Activated CD4-positive, alpha-beta T cell treated with anti-CD3 and anti-CD28 coated beads, Interleukin-2, amount 50 U/mL, for 24 hours (primary cell): ENCODE measurements around the gene DNAL4.
A peak's percentile ranks its signal among the peaks of the same experiment; 100 is the strongest.

Experiments used
- DNase-seq, 2 donors: peaks; one replicate each; pipeline ENCODE4 v3.0.0-alpha.2; 2020; ENCODE audit warnings: low read depth in 1 of 2, low spot score in 1 of 2

The DNAL4 gene, protein sequence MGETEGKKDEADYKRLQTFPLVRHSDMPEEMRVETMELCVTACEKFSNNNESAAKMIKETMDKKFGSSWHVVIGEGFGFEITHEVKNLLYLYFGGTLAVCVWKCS

DNA sequence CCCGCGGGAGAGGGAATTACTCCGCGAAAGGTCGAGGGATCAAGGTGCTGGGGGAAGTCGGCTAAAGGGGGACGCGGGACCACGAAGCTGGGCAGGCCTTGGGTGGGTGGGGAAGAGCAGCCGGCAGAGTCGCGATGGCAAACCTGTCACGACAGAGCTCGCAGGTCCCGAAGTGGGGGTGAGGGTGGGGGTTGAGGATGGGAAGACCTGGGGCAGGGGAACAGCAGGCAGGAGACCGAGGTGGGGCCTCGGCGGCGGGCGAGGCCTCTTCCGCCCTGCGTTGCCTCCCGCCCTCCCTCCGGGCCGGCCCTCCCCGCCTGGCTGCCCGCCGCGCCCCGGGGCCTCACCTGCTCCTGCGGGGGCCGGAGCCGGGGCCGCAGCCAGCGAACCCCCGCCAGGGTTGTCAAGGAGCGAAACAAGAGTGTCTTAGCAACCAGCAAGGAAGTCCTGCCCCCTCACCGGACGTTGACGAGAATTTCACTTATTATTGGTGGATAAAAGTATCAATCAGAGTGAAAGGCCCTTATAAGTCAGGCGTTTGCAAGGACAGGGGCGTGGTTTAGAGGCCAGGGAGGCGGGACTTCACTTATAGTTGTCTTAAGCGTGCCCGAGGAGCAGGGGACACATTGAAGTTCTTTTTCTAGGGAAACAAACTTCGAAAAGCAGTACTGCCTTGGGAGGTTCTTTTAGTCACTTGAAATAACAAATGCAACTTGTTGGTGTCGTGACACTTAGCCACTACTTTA, at the start of gene DNAL4:
Gene DNAL4 (minus strand): TSS at position 423 of the 746 bp plus-strand sequence. CDS start 11,412 bp downstream, outside the sequence.
- peak; percentile 73 to 91 for DNase-seq

DNA sequence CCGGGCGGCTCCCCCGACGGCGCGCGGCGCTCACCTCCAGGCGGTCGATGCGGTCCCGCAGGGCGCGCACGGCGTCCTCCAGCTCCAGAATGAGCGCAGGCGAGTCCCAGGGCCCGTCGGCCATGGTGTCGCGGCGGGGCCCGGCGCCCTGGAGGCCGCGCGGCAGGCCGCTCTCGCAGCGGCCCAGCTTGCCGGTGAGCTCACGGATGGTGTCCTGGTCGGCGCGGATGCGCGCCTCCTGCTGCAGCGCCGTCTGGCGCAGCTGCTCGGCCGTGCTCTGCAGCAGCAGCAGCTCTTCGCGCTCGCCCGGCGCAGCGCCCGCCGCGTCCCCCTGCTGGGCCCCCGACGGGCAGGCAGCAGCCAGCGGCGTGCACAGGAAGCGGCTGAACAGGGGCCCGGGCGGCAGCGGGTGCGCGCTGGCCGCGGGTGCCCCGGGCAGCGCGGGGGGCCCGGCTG, 49.3 kb upstream of the DNAL4 start:
- DNase-seq, result peak in 1 of 2 donors; percentile 19

GRCh38 chr22:38842512-38843200, 48.7 kb upstream of the DNAL4 start:
- DNase-seq, result no peak

DNA sequence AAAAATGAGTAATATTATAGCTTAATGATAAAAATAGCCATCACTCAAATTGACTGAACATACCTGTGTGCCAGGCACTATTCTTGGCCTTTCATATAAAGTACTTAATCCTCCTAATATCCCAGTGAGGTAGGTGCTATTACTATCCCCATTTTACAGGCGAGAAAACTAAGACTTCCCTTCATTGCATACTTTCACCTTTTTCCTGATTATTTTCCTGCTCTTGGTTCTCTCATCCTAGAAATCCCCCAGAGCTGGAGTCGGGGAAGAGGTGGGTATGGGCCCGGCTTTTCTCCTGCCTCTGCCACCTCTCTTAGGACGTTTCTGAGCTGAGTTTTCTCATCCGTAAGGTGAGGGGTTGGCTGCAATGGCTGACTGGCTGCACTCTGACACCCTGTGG, 47.7 kb upstream of the DNAL4 start:
- no peak for DNase-seq

DNA sequence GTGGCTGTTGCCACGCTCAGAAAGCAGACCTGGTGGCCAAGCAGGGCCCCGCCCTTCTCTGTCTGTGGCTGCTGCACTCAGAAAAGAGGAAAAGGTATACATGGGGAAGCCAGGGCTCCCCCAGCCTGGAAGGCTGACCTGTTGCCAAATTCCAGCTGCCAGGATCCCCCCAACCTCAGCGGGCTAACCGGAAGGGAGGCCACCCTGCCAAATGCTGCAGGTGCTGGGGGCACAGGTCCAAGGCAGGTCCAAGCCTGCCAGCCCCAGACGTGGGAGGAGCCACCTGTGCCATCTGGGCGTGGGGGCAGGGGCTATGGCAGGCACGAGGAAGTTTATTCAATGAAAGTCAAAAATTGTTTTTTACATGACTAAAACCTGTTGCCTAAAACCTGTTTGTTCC, 47.3 kb upstream of the DNAL4 start:
- no peak for DNase-seq

DNA sequence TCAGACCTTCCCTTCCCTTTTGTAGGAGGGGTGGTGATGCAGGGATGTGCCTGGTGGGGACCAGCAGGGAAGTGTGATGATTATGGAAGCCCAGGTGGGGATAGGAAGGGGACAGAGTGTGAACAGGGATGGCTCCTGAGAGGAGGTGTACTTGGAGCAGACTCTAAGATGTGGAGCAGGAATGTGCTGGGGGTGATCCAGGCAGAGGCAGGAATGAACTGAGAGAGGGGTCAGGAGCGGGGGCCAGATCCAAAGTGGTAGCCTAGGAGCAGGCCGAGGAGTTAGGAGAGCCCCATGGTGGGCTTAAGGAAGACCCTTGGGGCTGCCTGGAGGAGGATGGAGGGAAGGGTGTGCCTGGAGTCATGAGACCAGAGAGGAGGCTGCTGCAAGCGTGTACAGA, 46.2 kb upstream of the DNAL4 start:
- DNase-seq, result no peak

GRCh38 chr22:38839686-38840085, 45.7 kb upstream of the DNAL4 start:
- DNase-seq, result no peak

GRCh38 chr22:38837414-38837928, 43.5 kb upstream of the DNAL4 start:
- no peak for DNase-seq

GRCh38 chr22:38835888-38836301, 42.0 kb upstream of the DNAL4 start:
- DNase-seq, result no peak

DNA sequence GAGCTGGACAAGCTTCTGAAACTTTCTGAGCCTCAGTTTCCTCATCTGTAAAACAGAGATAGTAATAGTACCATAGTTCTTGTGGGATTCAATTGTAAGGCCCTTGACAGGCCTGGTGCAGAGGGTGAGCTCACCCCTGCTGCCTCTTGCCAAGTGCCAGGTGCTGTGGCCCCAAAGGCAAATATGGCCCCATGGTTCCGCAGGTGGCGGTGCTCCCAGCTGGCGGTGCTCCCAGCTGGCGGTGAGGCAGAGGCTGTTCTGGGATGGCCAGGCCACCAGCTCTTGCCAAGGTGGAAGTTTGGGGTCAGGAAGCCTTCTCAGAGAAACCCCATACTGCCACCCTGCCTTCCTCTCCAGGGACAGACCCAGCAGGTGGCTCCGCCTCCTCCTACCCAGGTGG, 41.0 kb upstream of the DNAL4 start:
- DNase-seq, result no peak

DNA sequence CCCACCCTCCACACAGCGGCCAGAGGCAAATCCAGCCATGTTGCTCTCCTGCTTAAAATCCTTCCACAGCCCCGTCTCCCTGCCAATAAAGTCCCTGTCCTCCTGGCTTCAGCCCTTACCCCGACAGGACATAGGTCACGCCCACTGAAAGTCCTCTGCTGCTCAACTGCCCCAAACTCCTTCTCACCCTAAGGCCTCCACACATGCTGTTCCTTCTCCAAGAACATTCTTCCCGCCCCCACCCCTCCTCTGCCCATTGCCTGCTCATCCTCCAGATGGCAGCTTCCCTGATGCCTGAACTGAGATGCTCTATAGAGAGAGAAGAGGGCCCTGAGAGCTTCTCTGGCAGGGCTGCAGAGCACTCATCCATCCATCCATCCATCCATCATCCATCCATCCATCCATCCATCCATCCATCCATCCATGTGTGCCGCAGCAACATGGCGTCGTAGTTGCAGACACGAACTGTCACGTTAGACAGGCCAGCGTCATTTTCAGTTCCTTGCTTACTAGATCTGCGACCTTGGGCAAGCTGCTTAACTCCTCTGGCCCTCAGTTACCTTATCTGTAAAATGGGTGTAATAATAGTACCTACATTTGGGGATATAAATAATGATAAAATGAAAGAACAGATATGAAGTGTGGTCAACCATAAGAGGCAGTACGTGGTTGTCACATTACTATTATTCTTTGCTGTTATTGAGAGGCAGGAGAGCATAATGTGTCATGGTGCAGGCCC, 40.4 kb upstream of the DNAL4 start:
- DNase-seq, result no peak

GRCh38 chr22:38833061-38833460, 39.1 kb upstream of the DNAL4 start:
- no peak for DNase-seq

GRCh38 chr22:38832005-38832978, 38.3 kb upstream of the DNAL4 start:
- no peak for DNase-seq

DNA sequence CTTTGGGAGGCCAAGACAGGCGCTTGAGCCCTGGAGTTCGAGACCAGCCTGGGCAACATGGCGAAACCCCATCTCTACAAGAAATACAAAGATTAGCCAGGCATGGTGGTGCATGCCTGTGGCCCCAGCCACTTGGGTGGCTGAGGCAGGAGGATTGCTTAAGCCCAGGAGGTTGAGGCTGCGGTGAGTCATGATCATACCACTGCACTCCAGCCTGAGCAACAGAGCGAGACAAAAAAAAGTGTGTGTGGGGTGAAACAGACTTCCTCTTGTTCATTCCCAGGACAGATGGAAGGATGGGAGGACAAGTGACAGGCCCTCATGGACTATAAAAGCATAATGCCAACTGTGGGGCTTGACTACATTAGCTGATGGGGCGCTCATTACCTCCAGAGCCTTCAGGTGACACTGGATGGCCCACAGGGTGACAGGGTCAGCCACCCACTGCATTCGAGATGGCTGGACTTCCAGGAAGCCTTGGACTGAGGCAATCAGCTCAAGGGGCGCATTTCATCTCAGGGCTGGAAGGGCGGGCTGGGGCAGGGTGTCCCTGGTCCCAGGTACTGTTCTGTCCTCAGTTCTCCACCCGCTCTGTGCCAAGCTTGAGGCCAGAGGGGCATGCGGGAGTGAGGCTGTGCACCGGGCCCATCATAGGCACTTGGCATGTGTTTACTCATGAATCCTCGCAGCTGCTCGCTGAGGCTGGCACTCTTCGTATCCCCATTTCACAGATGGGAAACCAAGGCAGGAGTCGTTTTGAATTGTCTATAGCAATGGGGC, 37.4 kb upstream of the DNAL4 start:
- no peak for DNase-seq

GRCh38 chr22:38830845-38831108, 36.8 kb upstream of the DNAL4 start:
- DNase-seq, result no peak

DNA sequence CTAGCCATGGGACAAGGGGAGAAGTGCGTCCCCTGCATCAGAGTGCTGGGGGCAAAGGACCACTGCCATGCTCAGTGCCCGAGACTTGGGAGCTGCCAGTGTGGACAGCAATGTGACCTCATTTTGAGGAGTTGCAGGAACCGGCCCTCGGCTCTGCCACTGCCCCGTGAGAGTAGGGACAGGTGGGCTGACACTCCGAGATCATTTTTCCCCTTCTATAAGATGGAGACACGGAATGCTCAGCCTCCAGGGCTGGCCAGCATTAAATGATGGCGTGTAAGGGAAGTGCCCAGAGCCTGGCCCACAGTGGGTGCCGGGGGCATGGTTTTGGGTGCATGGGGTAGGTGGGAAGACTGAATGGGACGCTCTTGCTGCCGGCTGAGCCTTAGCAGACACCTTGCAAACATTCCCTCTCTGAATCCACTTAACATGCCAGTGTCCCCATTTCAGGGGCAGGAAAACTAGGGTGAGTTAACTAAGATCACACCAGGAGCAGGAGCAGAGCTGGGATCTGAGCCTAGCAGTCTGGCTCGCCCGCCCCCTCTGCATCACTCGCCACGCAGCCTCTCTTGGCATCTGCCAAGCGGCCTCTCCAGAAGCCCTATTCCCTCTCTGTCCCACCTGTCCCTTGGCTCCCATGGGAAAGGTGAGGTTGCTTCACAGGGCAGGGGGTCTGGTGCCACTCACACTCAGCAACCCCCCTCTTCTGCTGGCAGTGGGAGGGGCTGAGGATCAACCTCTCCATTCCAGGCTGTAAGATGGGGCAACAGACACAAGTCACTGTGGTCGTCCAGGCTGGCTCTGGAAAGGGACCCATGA, 36.3 kb upstream of the DNAL4 start:
- no peak for DNase-seq

GRCh38 chr22:38829485-38829884, 35.5 kb upstream of the DNAL4 start:
- no peak for DNase-seq

GRCh38 chr22:38828616-38829205, 34.8 kb upstream of the DNAL4 start:
- no peak for DNase-seq

GRCh38 chr22:38828191-38828590, 34.2 kb upstream of the DNAL4 start:
- no peak for DNase-seq
